Measurements from ENCODE around the gene NOL4L.

GRCh38 chr20:32452776-32453466 is 132.2 kb downstream of the NOL4L start:
- TF ChIP-seq CTCF (IDR thresholded peaks at IDR 0.05; ENCODE audit: poor library complexity), result no peak
- TF ChIP-seq EZH2 (IDR thresholded peaks at IDR 0.05; ENCODE audit: borderline replicate concordance), result no peak
- TF ChIP-seq EZH2phosphoT487 (IDR thresholded peaks at IDR 0.05; ENCODE audit: low read depth, severe bottlenecking, unreplicated experiment), result no peak
